Caco-2 (cell line): ENCODE results near the gene TTLL11. TPM values are rescaled to one million over a fixed set of nuclear protein-coding genes. Genes with fewer than 3 reads are reported as not detected.
"Not testable (repeated sequence)": the region's sequence is repeated elsewhere in the genome, so short reads cannot be mapped to it uniquely, and the experiment has no call there.

Experiments
- BruUV-seq: library from RNA; stranded (reverse); fragments of 400-500 nt; replicated peaks from 2 replicates; lab custom pipeline; 2021; lab: Mats Ljungman, UMichigan
- CTCF ChIA-PET: fragments of 300-600 bp; sonication (Branson Sonifier 250); formaldehyde crosslinking; loops from one replicate; lab custom pipeline; 2022; ENCODE audit warnings: antibody characterized with exemption; lab: Charles Lee
- POLR2A ChIA-PET: fragments of 300-600 bp; sonication (Branson Sonifier 250); formaldehyde crosslinking; loops from one replicate; lab custom pipeline; 2022; ENCODE audit warnings: antibody characterized with exemption; lab: Charles Lee
- DNase-seq, 2 experiments: peaks; one replicate each; pipeline versions ENCODE4 v3.0.0 to v3.0.0-alpha.2; 2020 to 2022
- H3K27me3 ChIP-seq: replicated peaks from 2 replicates; pipeline ENCODE4 v1.6.0; 2011; ENCODE audit warnings: low read length; ENCODE audit not compliant: control insufficient read depth, insufficient read depth
- H3K36me3 ChIP-seq: 2 replicates; pipeline ENCODE4 v1.5.1; 2011; ENCODE audit warnings: low read length; ENCODE audit not compliant: control insufficient read depth, insufficient read depth
- H3K4me1 ChIP-seq: fragments of 250-450 bp; sonication (Bioruptor Pico); 2 replicates; pipeline ENCODE4 v1.5.1; 2020; ENCODE audit warnings: mild to moderate bottlenecking
- H3K4me3 ChIP-seq: 2 replicates; pipeline ENCODE4 v1.5.1; 2011; ENCODE audit warnings: low read depth, mild to moderate bottlenecking, control low read depth, low read length
- H3K9me3 ChIP-seq: fragments of 250-450 bp; sonication (Bioruptor Pico); 2 replicates; pipeline ENCODE4 v1.5.1; 2020; ENCODE audit warnings: mild to moderate bottlenecking, moderate library complexity
- H3K27ac Mint-ChIP-seq: one replicate; pipeline ENCODE4 v1.8.0; 2022; ENCODE audit warnings: mixed read lengths; ENCODE audit not compliant: unreplicated experiment
- H3K27me3 Mint-ChIP-seq: one replicate; pipeline ENCODE4 v1.8.0; 2022; ENCODE audit warnings: mixed read lengths; ENCODE audit not compliant: insufficient read depth, unreplicated experiment
- H3K36me3 Mint-ChIP-seq: one replicate; pipeline ENCODE4 v1.8.0; 2022; ENCODE audit warnings: mild to moderate bottlenecking, mixed read lengths; ENCODE audit not compliant: insufficient read depth, unreplicated experiment
- H3K4me1 Mint-ChIP-seq: one replicate; pipeline ENCODE4 v1.8.0; 2022; ENCODE audit warnings: low read depth, mixed read lengths; ENCODE audit not compliant: unreplicated experiment
- H3K4me3 Mint-ChIP-seq: one replicate; pipeline ENCODE4 v1.8.0; 2022; ENCODE audit warnings: mild to moderate bottlenecking, moderate library complexity, mixed read lengths; ENCODE audit not compliant: unreplicated experiment
- H3K9me3 Mint-ChIP-seq: one replicate; pipeline ENCODE4 v1.8.0; 2022; ENCODE audit warnings: mixed read lengths; ENCODE audit not compliant: unreplicated experiment
- intact Hi-C: fragments of 100-400 bp; cut with micrococcal nuclease; formaldehyde crosslinking; loops from one replicate; pipeline ENCODE4 v1.10.0; 2022; ENCODE audit not compliant: unreplicated experiment
- total RNA-seq: library from RNA; stranded (reverse); gene quantifications from 2 replicates; pipeline ENCODE4 v1.2.3, GENCODE V29; 2022
- TF ChIP-seq, protein P1 (sequence below), 2 experiments: fragments of 200-600 bp in 1 of 2; IDR thresholded peaks; 1 replicate in 1 of 2; 2 replicates in 1 of 2; pipeline versions ENCODE4 v1.5.1 to v1.8.0; 2011 to 2022; ENCODE audit warnings: antibody characterized with exemption in 1 of 2, control low read depth in 1 of 2, inconsistent platforms in 1 of 2, low read depth in 1 of 2, low read length in 1 of 2, mild to moderate bottlenecking in 1 of 2, moderate library complexity in 1 of 2; ENCODE audit not compliant: insufficient read depth in 1 of 2, severe bottlenecking in 1 of 2, unreplicated experiment in 1 of 2

Gene TTLL11
- total RNA-seq, 1 experiment from 2014 or later = 4.4 TPM

DNA sequence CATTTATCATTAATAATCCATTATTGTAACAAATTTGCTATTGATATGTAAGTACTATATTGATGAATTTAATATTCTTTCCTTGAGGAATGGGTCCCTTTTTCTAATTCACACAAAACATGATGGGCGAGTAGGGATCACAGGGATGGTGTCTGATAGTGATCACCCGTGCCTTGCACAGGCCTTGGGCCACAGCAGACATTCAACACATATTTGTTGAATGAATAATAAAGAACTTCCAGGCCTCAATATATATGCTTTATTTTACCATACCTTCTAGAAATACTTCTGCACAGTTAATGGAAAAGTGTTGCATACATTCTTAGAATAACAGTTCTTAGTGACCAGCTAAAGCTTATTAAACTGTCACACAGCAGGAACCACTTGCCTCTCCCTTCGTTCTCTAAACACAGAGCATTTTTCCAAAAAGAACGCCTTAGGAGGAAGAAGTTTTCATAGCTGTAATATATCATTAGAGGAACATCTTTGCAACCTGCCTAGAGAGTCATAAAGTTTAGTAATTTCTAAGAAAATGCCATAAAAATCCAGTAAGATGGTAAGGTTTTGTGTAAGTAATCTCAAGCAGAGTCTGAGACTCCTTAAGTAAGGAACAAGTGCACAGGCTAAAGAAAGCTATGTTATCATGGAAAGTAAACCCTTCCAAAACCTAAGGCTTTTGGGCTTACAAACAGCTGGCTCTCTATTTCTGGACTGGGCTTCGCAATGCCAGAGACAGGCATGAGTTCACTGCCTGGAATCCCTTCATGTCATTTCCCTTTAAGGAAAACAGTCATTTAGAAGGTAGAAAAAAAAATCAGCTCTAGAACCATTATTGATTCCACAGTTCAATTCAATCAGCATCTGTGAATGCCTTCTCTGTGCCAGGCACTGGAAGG, 17.7 kb downstream of the TTLL11 start:
- Histone ChIP-seq H3K4me1 (no peaks in the 10 kb centered on the region), H3K4me3 (no peak overlapping the region), H3K27me3 (no peaks in the 10 kb centered on the region), H3K9me3 (peaks cover 9% of the 10 kb centered on the region; the same call in 1 of the 2 replicates), H3K36me3 (no peaks in the 10 kb centered on the region)
- TF ChIP-seq, protein P1, sequence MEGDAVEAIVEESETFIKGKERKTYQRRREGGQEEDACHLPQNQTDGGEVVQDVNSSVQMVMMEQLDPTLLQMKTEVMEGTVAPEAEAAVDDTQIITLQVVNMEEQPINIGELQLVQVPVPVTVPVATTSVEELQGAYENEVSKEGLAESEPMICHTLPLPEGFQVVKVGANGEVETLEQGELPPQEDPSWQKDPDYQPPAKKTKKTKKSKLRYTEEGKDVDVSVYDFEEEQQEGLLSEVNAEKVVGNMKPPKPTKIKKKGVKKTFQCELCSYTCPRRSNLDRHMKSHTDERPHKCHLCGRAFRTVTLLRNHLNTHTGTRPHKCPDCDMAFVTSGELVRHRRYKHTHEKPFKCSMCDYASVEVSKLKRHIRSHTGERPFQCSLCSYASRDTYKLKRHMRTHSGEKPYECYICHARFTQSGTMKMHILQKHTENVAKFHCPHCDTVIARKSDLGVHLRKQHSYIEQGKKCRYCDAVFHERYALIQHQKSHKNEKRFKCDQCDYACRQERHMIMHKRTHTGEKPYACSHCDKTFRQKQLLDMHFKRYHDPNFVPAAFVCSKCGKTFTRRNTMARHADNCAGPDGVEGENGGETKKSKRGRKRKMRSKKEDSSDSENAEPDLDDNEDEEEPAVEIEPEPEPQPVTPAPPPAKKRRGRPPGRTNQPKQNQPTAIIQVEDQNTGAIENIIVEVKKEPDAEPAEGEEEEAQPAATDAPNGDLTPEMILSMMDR (IDR thresholded peaks at IDR 0.05; ENCODE audit: insufficient read depth in 1 of 2, low read depth in 1 of 2, low read length in 1 of 2, severe bottlenecking in 1 of 2, unreplicated experiment in 1 of 2) = no peak
- no peaks in the 10 kb centered on the region for H3K36me3 Mint-ChIP-seq
- H3K27ac Mint-ChIP-seq = no peak overlapping the region
- H3K4me1 Mint-ChIP-seq = no peaks in the 10 kb centered on the region
- ChIA-PET CTCF (no interaction called here), POLR2A (no interaction called here)
- H3K27me3 Mint-ChIP-seq = no peaks in the 10 kb centered on the region
- H3K9me3 Mint-ChIP-seq = peaks cover 26% of the 10 kb centered on the region
- no peak overlapping the region for H3K4me3 Mint-ChIP-seq
- intact Hi-C loops = no loop called here
- BruUV-seq = no TSS peak
- no peak for DNase-seq

DNA sequence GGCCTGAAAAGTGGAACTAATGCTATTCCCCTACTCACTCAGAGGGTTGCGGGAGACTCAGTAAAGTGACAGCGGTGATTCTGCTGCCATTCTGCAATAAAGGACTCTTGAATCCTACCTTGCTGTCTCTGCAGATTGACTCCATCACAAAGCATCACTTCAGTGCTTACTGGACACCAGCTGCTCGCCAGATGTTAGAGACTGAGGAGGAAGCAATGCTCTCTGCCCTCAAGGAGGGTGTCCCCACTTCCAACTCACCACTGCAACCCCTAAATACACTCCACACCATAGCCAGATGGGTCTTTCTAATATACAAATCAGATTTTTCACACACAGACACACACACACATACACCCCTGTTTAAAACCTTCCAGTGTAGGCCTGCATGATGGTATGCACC, 21.4 kb downstream of the TTLL11 start:
- no peak overlapping the region for H3K4me3 Mint-ChIP-seq
- Histone ChIP-seq H3K4me1 (no peaks in the 10 kb centered on the region), H3K36me3 (no peaks in the 10 kb centered on the region), H3K9me3 (no peaks in the 10 kb centered on the region), H3K4me3 (no peak overlapping the region), H3K27me3 (no peaks in the 10 kb centered on the region)
- POLR2A ChIA-PET = no interaction called here
- TF ChIP-seq, protein P1 (IDR thresholded peaks at IDR 0.05; ENCODE audit: insufficient read depth in 1 of 2, low read depth in 1 of 2, low read length in 1 of 2, severe bottlenecking in 1 of 2, unreplicated experiment in 1 of 2) = no peak
- CTCF ChIA-PET = no interaction called here
- BruUV-seq = no TSS peak
- no peak overlapping the region for H3K27ac Mint-ChIP-seq
- H3K36me3 Mint-ChIP-seq = no peaks in the 10 kb centered on the region
- intact Hi-C loops = no loop called here
- H3K27me3 Mint-ChIP-seq = no peaks in the 10 kb centered on the region
- DNase-seq = no peak
- H3K9me3 Mint-ChIP-seq = peaks cover 7% of the 10 kb centered on the region
- H3K4me1 Mint-ChIP-seq = no peaks in the 10 kb centered on the region

DNA sequence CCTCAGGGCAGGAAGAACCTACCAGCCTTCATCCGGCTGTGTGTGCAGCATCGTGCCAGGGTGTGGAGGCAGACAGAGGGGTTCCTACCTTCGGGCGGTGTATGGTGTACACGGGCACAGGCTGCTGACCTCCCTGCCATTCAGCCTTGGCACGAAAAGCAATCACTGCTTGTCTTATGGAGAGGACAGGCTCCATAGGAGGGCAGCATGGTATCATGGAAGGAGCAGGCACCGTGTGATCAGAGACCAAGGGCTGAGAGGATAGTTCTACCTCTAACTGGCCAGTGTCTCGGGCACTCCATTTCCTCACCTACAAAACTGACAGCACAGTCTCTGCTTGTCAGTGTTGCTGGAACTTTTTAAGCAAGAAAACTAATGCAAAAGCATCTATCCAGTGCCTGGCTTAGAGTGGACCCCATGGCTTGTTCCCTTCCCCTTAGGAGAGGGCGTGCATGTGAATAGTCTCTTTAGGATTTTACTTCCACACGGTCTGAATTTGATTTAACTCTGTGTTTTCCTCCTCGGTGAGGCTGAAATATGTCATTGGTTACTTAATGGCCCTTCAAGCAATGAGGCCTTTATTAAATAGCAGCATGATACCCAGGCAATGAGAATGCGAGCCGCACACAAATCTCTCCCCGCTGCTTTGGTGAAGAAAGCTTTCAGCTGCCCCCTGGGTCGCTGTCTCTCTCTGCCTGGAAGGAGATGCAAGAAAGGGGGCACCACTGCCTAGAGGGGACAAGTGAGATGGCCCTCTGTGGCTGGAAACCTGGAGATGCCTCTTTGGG, 22.2 kb downstream of the TTLL11 start:
- no peaks in the 10 kb centered on the region for H3K27me3 ChIP-seq
- H3K4me1 ChIP-seq = no peaks in the 10 kb centered on the region
- DNase-seq = no peak
- H3K4me1 Mint-ChIP-seq = no peaks in the 10 kb centered on the region
- POLR2A ChIA-PET = no interaction called here
- no peaks in the 10 kb centered on the region for H3K36me3 Mint-ChIP-seq
- H3K36me3 ChIP-seq = no peaks in the 10 kb centered on the region
- no peaks in the 10 kb centered on the region for H3K27me3 Mint-ChIP-seq
- TF ChIP-seq, protein P1 (IDR thresholded peaks at IDR 0.05; ENCODE audit: insufficient read depth in 1 of 2, low read depth in 1 of 2, low read length in 1 of 2, severe bottlenecking in 1 of 2, unreplicated experiment in 1 of 2) = no peak
- no peaks in the 10 kb centered on the region for H3K9me3 Mint-ChIP-seq
- no peaks in the 10 kb centered on the region for H3K9me3 ChIP-seq
- no peak overlapping the region for H3K4me3 Mint-ChIP-seq
- intact Hi-C loops = no loop called here
- no peak overlapping the region for H3K27ac Mint-ChIP-seq
- no peak overlapping the region for H3K4me3 ChIP-seq
- CTCF ChIA-PET = no interaction called here
- BruUV-seq = no TSS peak

DNA sequence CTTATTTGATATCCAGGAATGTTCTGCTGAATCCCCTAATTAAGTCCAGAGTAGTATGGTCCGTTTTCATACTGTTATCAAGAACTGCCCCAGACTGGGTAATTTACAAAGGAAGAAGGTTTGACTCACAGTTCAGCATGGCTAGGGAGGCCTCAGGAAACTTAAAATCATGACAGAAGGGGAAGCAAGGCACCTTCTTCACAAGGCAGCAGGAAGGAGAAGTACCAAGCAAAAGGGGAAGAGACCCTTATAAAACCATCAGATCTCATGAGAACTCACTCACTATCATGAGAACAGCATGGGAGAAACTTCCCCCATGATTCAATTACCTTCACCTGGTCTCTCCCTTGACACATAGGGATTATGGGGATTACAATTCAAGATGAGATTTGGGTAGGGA, 26.4 kb downstream of the TTLL11 start:
- H3K36me3 ChIP-seq, H3K27ac Mint-ChIP-seq, H3K4me3 Mint-ChIP-seq, H3K4me3 ChIP-seq, H3K9me3 Mint-ChIP-seq, intact Hi-C loops, H3K4me1 Mint-ChIP-seq, H3K9me3 ChIP-seq, H3K36me3 Mint-ChIP-seq, DNase-seq, H3K4me1 ChIP-seq, CTCF ChIA-PET, H3K27me3 ChIP-seq, H3K27me3 Mint-ChIP-seq, BruUV-seq, POLR2A ChIA-PET: not testable (repeated sequence)
